DND-41 (cell line): Measurements from ENCODE around the gene STK11.

Source experiments
- ATAC-seq: fragments of 200-7000 bp; cut with Tn5 transposase; 3 replicates; pipeline ENCODE4 v1.9.1; 2021; ENCODE audit warnings: low read depth; ENCODE audit not compliant: insufficient read depth
- DNase-seq: peaks from one replicate; pipeline ENCODE4 v3.0.0-alpha.2; 2020
- H2AFZ ChIP-seq: 2 replicates; pipeline ENCODE4 v1.6.0; 2012; ENCODE audit warnings: low read depth, low read length
- H3K27ac ChIP-seq: 2 replicates; pipeline ENCODE4 v1.5.1; 2012; ENCODE audit warnings: low read length, inconsistent platforms
- H3K27me3 ChIP-seq: fragments of 200-600 bp; sonication (generic); 2 replicates; pipeline ENCODE4 v1.6.0; 2012; ENCODE audit warnings: low read length, mild to moderate bottlenecking, inconsistent platforms; ENCODE audit not compliant: insufficient read depth, poor library complexity
- H3K36me3 ChIP-seq: 2 replicates; pipeline ENCODE4 v1.5.1; 2012; ENCODE audit warnings: low read length, inconsistent platforms; ENCODE audit not compliant: insufficient read depth
- H3K4me1 ChIP-seq: 2 replicates; pipeline ENCODE4 v1.5.1; 2012; ENCODE audit warnings: mild to moderate bottlenecking, low read length; ENCODE audit not compliant: insufficient read depth
- H3K4me2 ChIP-seq: 2 replicates; pipeline ENCODE4 v1.6.0; 2012; ENCODE audit warnings: mild to moderate bottlenecking, moderate library complexity, low read length, inconsistent platforms; ENCODE audit not compliant: insufficient read depth
- H3K4me3 ChIP-seq, 2 experiments: fragments of 200-600 bp in 1 of 2; shearing (Covaris generic) in 1 of 2; 2 replicates each; pipeline ENCODE4 v1.5.1; 2012 to 2016; ENCODE audit warnings: inconsistent platforms in 2 of 2, low read length in 2 of 2, mild to moderate bottlenecking in 2 of 2, low read depth in 1 of 2, moderate library complexity in 1 of 2
- H3K79me2 ChIP-seq: 2 replicates; pipeline ENCODE4 v1.6.0; 2012; ENCODE audit warnings: low read length, inconsistent platforms; ENCODE audit not compliant: insufficient read depth
- H3K9ac ChIP-seq: 2 replicates; pipeline ENCODE4 v1.6.0; 2012; ENCODE audit warnings: low read depth, mild to moderate bottlenecking, inconsistent platforms, low read length, moderate library complexity
- H3K9me3 ChIP-seq: 2 replicates; pipeline ENCODE4 v1.5.1; 2012; ENCODE audit warnings: low read length, moderate library complexity, mild to moderate bottlenecking, inconsistent platforms; ENCODE audit not compliant: insufficient read depth, severe bottlenecking
- H4K20me1 ChIP-seq: 2 replicates; pipeline ENCODE4 v1.6.0; 2012; ENCODE audit warnings: low read length; ENCODE audit not compliant: insufficient read depth
- EZH2 ChIP-seq: IDR thresholded peaks from 3 replicates; pipeline ENCODE4 v1.6.1; 2012; ENCODE audit warnings: borderline replicate concordance, low read depth, mild to moderate bottlenecking, moderate library complexity, low read length, inconsistent platforms; ENCODE audit not compliant: severe bottlenecking
- TF ChIP-seq, protein P1 (sequence below): IDR thresholded peaks from 2 replicates; pipeline ENCODE4 v1.5.1; 2012; ENCODE audit warnings: borderline replicate concordance, low read length, moderate library complexity, mild to moderate bottlenecking; ENCODE audit not compliant: poor library complexity, severe bottlenecking; ENCODE audit errors: extremely low read depth

STK11 gene

GRCh38 chr19:1239420-1239795 lies 33.8 kb downstream of the STK11 start:
- Histone ChIP-seq H3K79me2 (peaks cover 31% of the 10 kb centered on the region), H4K20me1 (peaks cover 14% of the 10 kb centered on the region), H3K27ac (peak overlapping the region; percentile 21; the same call in 1 of the 2 replicates), H3K9ac (peak overlapping the region; percentile 55; the same call in 1 of the 2 replicates), H3K36me3 (peaks cover 7% of the 10 kb centered on the region; the same call in 1 of the 2 replicates), H3K4me3 (peak overlapping the region in 1 of 2 experiments; percentile 55; a peak in 2 of 4 replicates), H3K27me3 (peaks cover 6% of the 10 kb centered on the region), H3K4me2 (peak overlapping the region; percentile 96), H3K9me3 (no peaks in the 10 kb centered on the region), H2AFZ (peak overlapping the region; percentile 67), H3K4me1 (peaks cover 60% of the 10 kb centered on the region)
- no peak for TF ChIP-seq EZH2
- TF ChIP-seq, protein P1, sequence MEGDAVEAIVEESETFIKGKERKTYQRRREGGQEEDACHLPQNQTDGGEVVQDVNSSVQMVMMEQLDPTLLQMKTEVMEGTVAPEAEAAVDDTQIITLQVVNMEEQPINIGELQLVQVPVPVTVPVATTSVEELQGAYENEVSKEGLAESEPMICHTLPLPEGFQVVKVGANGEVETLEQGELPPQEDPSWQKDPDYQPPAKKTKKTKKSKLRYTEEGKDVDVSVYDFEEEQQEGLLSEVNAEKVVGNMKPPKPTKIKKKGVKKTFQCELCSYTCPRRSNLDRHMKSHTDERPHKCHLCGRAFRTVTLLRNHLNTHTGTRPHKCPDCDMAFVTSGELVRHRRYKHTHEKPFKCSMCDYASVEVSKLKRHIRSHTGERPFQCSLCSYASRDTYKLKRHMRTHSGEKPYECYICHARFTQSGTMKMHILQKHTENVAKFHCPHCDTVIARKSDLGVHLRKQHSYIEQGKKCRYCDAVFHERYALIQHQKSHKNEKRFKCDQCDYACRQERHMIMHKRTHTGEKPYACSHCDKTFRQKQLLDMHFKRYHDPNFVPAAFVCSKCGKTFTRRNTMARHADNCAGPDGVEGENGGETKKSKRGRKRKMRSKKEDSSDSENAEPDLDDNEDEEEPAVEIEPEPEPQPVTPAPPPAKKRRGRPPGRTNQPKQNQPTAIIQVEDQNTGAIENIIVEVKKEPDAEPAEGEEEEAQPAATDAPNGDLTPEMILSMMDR, result no peak
- DNase-seq, result no peak
- ATAC-seq, result no peak

DNA sequence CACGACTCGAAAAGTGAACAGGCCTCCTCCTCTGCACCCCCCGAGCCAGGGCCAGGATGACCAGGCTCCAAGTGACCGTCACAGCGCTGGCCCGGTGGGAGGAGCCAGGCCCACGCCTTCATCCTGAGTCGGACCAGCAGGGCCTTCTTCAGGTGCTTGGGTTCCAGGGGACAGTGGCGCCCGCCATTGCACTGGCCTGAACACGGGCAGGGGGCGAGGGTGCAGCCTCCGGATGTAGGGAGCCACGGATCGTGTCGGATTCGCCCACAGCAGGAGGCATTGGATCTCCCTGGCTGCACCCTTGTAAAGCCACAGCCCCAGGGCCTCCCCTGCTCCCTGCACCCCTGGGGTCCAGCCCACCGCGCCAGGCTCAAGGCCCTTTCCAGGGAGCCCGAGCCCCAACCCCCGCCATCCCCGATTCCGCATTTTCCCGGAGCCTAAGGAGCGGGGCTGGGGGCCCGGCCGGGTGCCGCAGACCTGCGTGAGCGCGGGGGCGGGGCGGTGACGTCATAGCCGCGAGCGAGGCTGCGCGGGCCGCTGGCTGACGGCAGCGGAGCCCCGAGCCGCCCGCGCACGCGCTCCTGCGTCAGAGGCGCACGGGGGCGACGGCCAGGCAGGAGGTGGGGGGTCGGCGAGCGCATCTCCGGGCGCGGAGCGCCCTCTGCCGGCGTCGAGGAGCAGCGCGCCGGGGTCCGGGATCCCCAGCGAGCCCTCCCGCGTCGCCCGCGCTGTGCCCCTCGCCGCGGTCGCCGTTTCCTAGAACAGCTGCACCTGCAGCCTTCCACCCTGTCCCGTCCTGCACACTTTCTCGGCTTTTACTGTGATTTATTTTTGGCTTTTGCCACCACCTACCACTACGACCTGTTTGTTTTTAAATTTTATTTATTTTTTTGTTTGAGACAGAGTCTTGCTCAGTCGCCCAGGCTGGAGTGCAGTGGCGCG lies 34.5 kb downstream of the STK11 start:
- Histone ChIP-seq H4K20me1 (peaks cover 20% of the 10 kb centered on the region), H3K9me3 (no peaks in the 10 kb centered on the region), H3K27me3 (peaks cover 6% of the 10 kb centered on the region), H3K4me2 (peak overlapping the region; percentile 96), H3K9ac (peak overlapping the region; percentile 55), H3K79me2 (peaks cover 34% of the 10 kb centered on the region), H3K27ac (peak overlapping the region; percentile 21), H3K4me3 (peak overlapping the region in 1 of 2 experiments; percentile 55; a peak in 3 of 4 replicates), H3K36me3 (peaks cover 13% of the 10 kb centered on the region; the same call in 1 of the 2 replicates), H2AFZ (peak overlapping the region; percentile 67), H3K4me1 (peaks cover 67% of the 10 kb centered on the region)
- ATAC-seq, result peak; percentile 62
- TF ChIP-seq, protein P1, result peak; percentile 95
- no peak for TF ChIP-seq EZH2
- DNase-seq, result peak; percentile 93

- no peak for ATAC-seq
Observed at GRCh38 chr19:1240925-1241324, 35.3 kb downstream of the STK11 start.

More at GRCh38 chr19:1240925-1241324, 35.3 kb downstream of the STK11 start:
- Histone ChIP-seq H3K27ac (peak overlapping the region; percentile 68), H3K4me2 (peak overlapping the region; percentile 96), H4K20me1 (peaks cover 20% of the 10 kb centered on the region), H3K4me1 (peaks cover 68% of the 10 kb centered on the region), H3K4me3 (peak overlapping the region; percentile 80 to 99; a peak in 3 of 4 replicates), H3K27me3 (peaks cover 6% of the 10 kb centered on the region), H3K79me2 (peaks cover 34% of the 10 kb centered on the region), H2AFZ (peak overlapping the region; percentile 76), H3K9ac (peak overlapping the region; percentile 94), H3K9me3 (no peaks in the 10 kb centered on the region), H3K36me3 (peaks cover 15% of the 10 kb centered on the region; the same call in 1 of the 2 replicates)
- TF ChIP-seq, protein P1, result no peak
- TF ChIP-seq EZH2, result no peak
- DNase-seq, result no peak
